Gastroesophageal sphincter (tissue), 4 donors: ENCODE measurements around the gene HDAC4. TPM values are rescaled to one million over a fixed set of nuclear protein-coding genes. Genes with fewer than 3 reads are reported as not detected.

ENCODE experiments used
- ATAC-seq: fragments of 150-250 bp; one replicate; pipeline ENCODE4 v1.9.1; 2016; ENCODE audit warnings: mild to moderate bottlenecking, moderate library complexity
- H3K27ac ChIP-seq, 4 donors: fragments of 200-600 bp; sonication (generic) in 3 of 4; 1 replicate in 3 of 4; 2 replicates in 1 of 4; pipeline ENCODE4 v1.5.1; 2016 to 2019
- H3K27me3 ChIP-seq: fragments of 200-600 bp; sonication (generic); one replicate; pipeline ENCODE4 v1.5.1; 2019
- H3K36me3 ChIP-seq, 2 donors: fragments of 200-600 bp; sonication (generic); one replicate each; pipeline ENCODE4 v1.5.1; 2019; ENCODE audit warnings: control low read depth in 1 of 2
- H3K4me1 ChIP-seq, 3 donors: fragments of 200-600 bp; sonication (generic); 1 replicate in 2 of 3; 2 replicates in 1 of 3; pipeline ENCODE4 v1.5.1; 2016 to 2019; ENCODE audit warnings: control low read depth in 2 of 3
- H3K4me3 ChIP-seq, 2 donors: fragments of 200-600 bp; sonication (generic); one replicate each; pipeline ENCODE4 v1.5.1; 2019; ENCODE audit warnings: mild to moderate bottlenecking in 1 of 2, moderate library complexity in 1 of 2
- H3K9me3 ChIP-seq, 3 donors: fragments of 200-600 bp; sonication (generic); one replicate each; pipeline ENCODE4 v1.5.1; 2017 to 2019; ENCODE audit warnings: control low read depth in 2 of 3
- EP300 ChIP-seq: sonication (generic); formaldehyde crosslinking; IDR thresholded peaks from one replicate; pipeline ENCODE4 v1.6.1; 2017; ENCODE audit warnings: antibody characterized with exemption, mild to moderate bottlenecking
- POLR2A ChIP-seq, 2 donors: fragments of 450-650 bp; IDR thresholded peaks; one replicate each; pipeline ENCODE4 v1.6.1; 2017; ENCODE audit warnings: antibody characterized with exemption in 2 of 2, mild to moderate bottlenecking in 2 of 2, moderate library complexity in 1 of 2
- POLR2AphosphoS5 ChIP-seq: sonication (generic); formaldehyde crosslinking; IDR thresholded peaks from one replicate; pipeline ENCODE4 v1.6.1; 2017; ENCODE audit warnings: antibody characterized with exemption
- WGBS, 2 donors: methylation state at CpG; one replicate each; pipeline ENCODE4 v1.1.5; 2018; ENCODE audit warnings: low coverage in 1 of 2; 5-methylcytosine and 5-hydroxymethylcytosine counted together
- total RNA-seq, 4 donors: library from RNA; depleted of rRNA; stranded (reverse); fragments of >200 nt; gene quantifications; one replicate each; pipeline ENCODE4 v1.1.0, GENCODE V29; 2016
- TF ChIP-seq, protein P1 (sequence below), 4 experiments: fragments of 200-600 bp in 2 of 4; fragments of 450-650 bp in 2 of 4; sonication (generic) in 1 of 4; IDR thresholded peaks; one replicate each; pipeline ENCODE4 v1.5.1; 2017 to 2019; ENCODE audit warnings: antibody characterized with exemption in 4 of 4, mild to moderate bottlenecking in 2 of 4, moderate library complexity in 2 of 4

Gene HDAC4
- total RNA-seq, 4 donors from 2014 or later: 41.3 to 104 (median 85.8) TPM

DNA sequence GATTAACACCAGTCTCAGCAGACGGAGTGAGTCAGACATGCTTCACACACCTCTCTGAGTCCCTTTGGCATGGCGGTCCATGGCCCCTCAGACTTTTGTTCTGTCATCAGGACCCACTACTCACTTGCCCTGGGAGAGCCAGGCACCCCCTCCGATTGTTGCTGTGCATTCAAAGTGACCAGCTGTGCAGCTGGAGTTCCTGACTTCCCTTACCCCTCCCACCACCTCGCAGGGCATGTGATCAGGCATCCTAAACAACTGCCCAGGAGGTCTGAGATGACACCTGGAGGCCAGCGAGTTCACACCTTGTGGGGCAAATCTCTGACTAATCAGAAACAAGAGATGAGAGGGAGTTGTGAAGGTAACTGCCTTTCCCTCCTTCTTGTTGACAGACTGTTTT is 35.3 kb upstream of the HDAC4 start:
- Histone ChIP-seq H3K27me3 (peaks cover 14% of the 10 kb centered on the region), H3K36me3 (no peaks in the 10 kb centered on the region), H3K27ac (no peak overlapping the region), H3K4me1 (peaks cover 0 to 14% (median 4%) of the 10 kb centered on the region in 3 donors), H3K9me3 (peaks cover 0 to 9% (median 0%) of the 10 kb centered on the region in 3 donors), H3K4me3 (no peak overlapping the region)
- no peak for ATAC-seq
- no peak for TF ChIP-seq POLR2A (IDR thresholded peaks at IDR 0.05)
- no peak for TF ChIP-seq EP300
- no peak for TF ChIP-seq POLR2AphosphoS5
- TF ChIP-seq, protein P1, sequence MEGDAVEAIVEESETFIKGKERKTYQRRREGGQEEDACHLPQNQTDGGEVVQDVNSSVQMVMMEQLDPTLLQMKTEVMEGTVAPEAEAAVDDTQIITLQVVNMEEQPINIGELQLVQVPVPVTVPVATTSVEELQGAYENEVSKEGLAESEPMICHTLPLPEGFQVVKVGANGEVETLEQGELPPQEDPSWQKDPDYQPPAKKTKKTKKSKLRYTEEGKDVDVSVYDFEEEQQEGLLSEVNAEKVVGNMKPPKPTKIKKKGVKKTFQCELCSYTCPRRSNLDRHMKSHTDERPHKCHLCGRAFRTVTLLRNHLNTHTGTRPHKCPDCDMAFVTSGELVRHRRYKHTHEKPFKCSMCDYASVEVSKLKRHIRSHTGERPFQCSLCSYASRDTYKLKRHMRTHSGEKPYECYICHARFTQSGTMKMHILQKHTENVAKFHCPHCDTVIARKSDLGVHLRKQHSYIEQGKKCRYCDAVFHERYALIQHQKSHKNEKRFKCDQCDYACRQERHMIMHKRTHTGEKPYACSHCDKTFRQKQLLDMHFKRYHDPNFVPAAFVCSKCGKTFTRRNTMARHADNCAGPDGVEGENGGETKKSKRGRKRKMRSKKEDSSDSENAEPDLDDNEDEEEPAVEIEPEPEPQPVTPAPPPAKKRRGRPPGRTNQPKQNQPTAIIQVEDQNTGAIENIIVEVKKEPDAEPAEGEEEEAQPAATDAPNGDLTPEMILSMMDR (IDR thresholded peaks at IDR 0.05): no peak
- WGBS, 2 donors: 84 to 86% methylated on average over 2 of the region's 5 CpGs

DNA sequence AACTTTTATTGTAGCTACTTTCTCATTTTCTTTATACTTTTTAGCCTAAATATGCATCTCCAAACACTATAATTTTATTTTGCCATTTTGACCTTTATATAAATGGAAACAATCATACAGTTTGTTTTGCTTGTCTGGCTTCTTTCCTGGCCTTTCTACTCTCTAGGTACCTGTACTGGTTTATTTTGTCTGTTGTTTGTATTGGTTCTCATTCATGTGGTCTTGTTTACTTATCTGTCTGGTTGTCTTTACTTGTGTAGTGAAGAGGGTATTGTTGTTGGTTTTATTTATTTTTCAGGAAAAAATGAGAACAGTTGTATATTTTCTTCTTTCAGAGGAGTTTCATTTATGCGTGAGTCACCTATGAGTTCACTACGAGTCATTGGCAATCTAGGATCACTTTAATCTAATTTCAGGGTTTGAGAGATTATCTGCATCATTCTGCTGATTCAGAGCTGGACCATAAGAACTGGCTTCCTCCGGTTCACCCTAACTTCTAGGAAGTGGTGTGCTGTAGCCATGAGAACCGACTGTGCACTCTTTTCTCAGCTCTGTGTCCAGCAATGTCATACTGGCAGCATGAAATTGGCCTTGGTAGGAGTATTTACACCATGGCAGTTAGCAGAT is 33.1 kb upstream of the HDAC4 start:
- H3K27me3 ChIP-seq: no peaks in the 10 kb centered on the region
- no peak overlapping the region for H3K27ac ChIP-seq
- ATAC-seq: no peak
- no peak overlapping the region for H3K4me3 ChIP-seq
- H3K36me3 ChIP-seq: no peaks in the 10 kb centered on the region
- H3K9me3 ChIP-seq: peaks cover 0 to 9% (median 0%) of the 10 kb centered on the region in 3 donors
- 70% methylated on average over 2 of the region's 4 CpGs; no CpG with 5 or more reads in 1 of the 2 donors for WGBS, 2 donors
- no peak for TF ChIP-seq POLR2AphosphoS5
- no peak for TF ChIP-seq POLR2A (IDR thresholded peaks at IDR 0.05)
- TF ChIP-seq, protein P1 (IDR thresholded peaks at IDR 0.05): no peak
- no peak for TF ChIP-seq EP300
- no peaks in the 10 kb centered on the region for H3K4me1 ChIP-seq

DNA sequence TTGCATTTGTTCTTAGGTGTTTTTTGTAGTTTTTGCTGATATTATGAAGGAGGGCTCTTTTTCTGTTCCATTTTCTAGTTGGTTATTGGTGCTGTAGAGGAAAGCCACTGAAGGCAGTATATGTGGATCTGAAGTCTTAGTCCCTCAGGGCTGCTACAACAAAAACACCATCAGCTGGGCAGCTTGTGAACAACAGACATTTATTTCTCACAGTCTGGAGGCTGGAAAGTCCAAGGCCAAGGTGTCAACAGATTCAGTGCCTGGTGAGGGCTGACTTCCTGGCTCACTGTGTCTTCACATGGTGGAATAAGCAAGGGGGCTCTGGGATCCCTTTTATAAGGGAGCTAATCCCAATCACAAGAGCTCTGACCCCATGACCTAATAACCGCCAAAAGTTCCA is 31.4 kb upstream of the HDAC4 start:
- no peak for ATAC-seq
- H3K27ac ChIP-seq: no peak overlapping the region
- no peak for TF ChIP-seq EP300
- no peaks in the 10 kb centered on the region for H3K4me1 ChIP-seq
- H3K27me3 ChIP-seq: no peaks in the 10 kb centered on the region
- 100% methylated on average over 1 of the region's 1 CpG for WGBS, 2 donors
- peaks cover 0 to 9% (median 0%) of the 10 kb centered on the region in 3 donors for H3K9me3 ChIP-seq
- no peaks in the 10 kb centered on the region for H3K36me3 ChIP-seq
- H3K4me3 ChIP-seq: no peak overlapping the region

DNA sequence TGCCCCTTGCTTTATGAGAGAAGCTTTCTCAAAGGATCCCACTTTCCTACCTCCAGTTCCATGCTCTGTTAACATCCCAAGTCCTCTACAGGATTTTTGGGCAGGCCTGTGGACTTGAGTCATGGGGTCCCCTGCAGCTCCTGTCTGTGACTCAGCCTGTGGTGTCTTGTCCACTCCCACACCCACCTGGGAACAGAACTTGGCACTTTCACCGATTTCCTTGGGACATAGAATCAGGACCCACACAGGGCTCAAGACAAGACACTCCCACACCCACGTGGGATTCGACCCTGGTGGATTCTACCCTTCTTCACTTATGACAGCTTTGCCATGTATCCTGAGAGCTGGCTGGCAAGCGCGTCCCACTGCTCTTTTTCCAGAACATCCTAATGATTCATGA is 30.7 kb upstream of the HDAC4 start:
- 91% methylated on average over 4 of the region's 5 CpGs; no CpG with 5 or more reads in 1 of the 2 donors for WGBS, 2 donors
- no peak overlapping the region for H3K4me3 ChIP-seq
- no peaks in the 10 kb centered on the region for H3K36me3 ChIP-seq
- H3K27me3 ChIP-seq: no peaks in the 10 kb centered on the region
- TF ChIP-seq POLR2A (IDR thresholded peaks at IDR 0.05): no peak
- TF ChIP-seq POLR2AphosphoS5: no peak
- peaks cover 0 to 9% (median 0%) of the 10 kb centered on the region in 3 donors for H3K9me3 ChIP-seq
- ATAC-seq: no peak
- H3K4me1 ChIP-seq: no peaks in the 10 kb centered on the region
- no peak overlapping the region for H3K27ac ChIP-seq

DNA sequence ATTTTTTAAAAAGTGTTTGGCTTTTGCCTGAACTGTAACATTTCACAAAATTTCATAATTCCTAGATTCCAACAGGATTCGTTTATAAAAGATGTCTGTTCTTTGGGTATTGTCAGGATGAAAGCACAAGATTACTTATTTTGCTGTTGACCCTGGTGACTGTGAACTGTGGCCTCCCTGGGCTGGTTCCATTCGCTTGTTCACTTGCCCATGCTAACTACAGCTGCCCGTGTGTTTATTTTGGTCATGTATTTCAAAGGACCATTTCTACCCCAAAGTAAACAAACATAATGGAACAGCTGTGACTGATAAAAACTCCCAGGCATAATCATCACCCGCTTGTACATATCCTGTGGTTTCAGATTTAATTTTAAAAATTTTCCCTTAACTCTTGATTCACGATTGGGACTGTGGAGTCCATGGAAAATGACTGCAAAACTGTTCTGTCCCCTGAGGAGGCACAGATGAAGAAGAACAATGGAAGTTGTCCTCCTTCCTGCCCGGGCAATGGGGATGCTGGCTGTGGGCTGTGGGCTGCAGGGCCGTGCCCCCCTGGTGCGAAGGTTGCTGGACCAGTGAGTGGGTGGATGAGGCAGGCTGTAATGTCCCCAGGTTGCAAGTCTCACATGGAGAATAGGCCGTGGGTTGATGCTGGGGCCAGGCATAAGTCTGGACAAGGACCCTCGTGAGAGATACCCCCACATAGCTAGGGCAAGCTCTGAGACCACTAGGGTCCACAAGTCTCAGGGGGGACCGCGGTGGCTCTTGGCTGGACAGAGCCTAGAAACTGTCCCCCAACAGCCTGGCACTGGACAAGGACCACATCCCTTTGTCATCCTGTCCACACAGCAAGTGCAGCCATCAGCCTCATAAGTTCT is 28.9 kb upstream of the HDAC4 start:
- no peak for ATAC-seq
- Histone ChIP-seq H3K36me3 (no peaks in the 10 kb centered on the region), H3K9me3 (peaks cover 0 to 9% (median 0%) of the 10 kb centered on the region in 3 donors), H3K27me3 (no peaks in the 10 kb centered on the region), H3K4me1 (no peaks in the 10 kb centered on the region), H3K27ac (no peak overlapping the region), H3K4me3 (no peak overlapping the region)
- TF ChIP-seq EP300: no peak
- TF ChIP-seq, protein P1 (IDR thresholded peaks at IDR 0.05): no peak
- no peak for TF ChIP-seq POLR2A (IDR thresholded peaks at IDR 0.05)
- TF ChIP-seq POLR2AphosphoS5: no peak
- WGBS, 2 donors: 37 to 59% methylated on average over 5 to 6 of the region's 12 CpGs

DNA sequence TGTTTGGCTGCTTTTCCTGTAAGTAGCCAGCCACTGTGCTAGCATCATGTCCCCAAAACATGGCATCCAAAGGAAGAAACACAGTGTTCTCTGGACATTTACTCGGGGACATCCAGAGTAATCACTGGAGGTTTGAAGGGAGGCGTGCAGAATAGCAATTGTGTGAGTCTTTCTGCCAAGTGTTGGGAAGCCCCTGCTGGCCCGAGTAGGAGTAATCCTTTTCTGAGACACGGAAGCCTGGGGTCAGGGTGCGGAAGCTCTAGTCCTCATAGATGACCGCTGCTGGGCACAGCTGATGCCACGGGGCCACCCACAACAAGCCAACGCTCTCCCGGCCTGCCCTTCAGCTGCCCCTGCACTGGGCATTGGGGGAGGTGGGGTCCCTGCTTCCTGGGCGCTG is 24.8 kb upstream of the HDAC4 start:
- H3K27ac ChIP-seq: no peak overlapping the region
- WGBS, 2 donors: 80 to 85% methylated on average over 1 to 5 of the region's 10 CpGs
- no peaks in the 10 kb centered on the region for H3K4me1 ChIP-seq
- no peaks in the 10 kb centered on the region for H3K36me3 ChIP-seq
- peaks cover 2% of the 10 kb centered on the region for H3K27me3 ChIP-seq
- no peak for ATAC-seq
- H3K4me3 ChIP-seq: no peak overlapping the region
- no peak for TF ChIP-seq EP300
- H3K9me3 ChIP-seq: no peaks in the 10 kb centered on the region
